Activated CD8-positive, alpha-beta memory T cell treated with anti-CD3 and anti-CD28 coated beads for 36 hours (primary cell): ENCODE data around the gene RILPL1. TPM values are rescaled to one million over a fixed set of nuclear protein-coding genes. Genes with fewer than 3 reads are reported as not detected.

Source experiments
- total RNA-seq, 2 experiments: library from RNA; stranded (reverse); gene quantifications; one replicate each; pipeline ENCODE4 v1.2.3, GENCODE V29; 2021

Gene RILPL1
- total RNA-seq, 2 experiments from 2014 or later: 3.7 TPM

Other genes with a start within 250 kb of the RILPL1 start
- 10 to 100 TPM; 55.9 to 58.6 TPM for gene SBNO1, start 168.9 kb downstream of the RILPL1 start, total RNA-seq
- gene KMT5A, start 149.6 kb downstream of the RILPL1 start, total RNA-seq: 10 to 100 TPM; 48.6 to 51.6 TPM
- gene RILPL2, start 97.0 kb downstream of the RILPL1 start, total RNA-seq: 10 to 100 TPM; 23.8 to 24.3 TPM
- 10 to 100 TPM; 22.2 to 23.7 TPM for gene SNRNP35, start 75.6 kb downstream of the RILPL1 start, total RNA-seq
- 100 to 1,000 TPM; 196 to 205 TPM for gene TMED2, start 50.8 kb upstream of the RILPL1 start, total RNA-seq
- 10 to 100 TPM; 58.0 to 58.3 TPM for gene DDX55, start 68.4 kb upstream of the RILPL1 start, total RNA-seq
- gene EIF2B1, start 100.0 kb upstream of the RILPL1 start, total RNA-seq: 10 to 100 TPM; 92.9 to 94.4 TPM
- gene GTF2H3, start 100.1 kb upstream of the RILPL1 start, total RNA-seq: 10 to 100 TPM; 77.4 to 81.9 TPM
- gene TCTN2, start 137.4 kb upstream of the RILPL1 start, total RNA-seq: 1 to 10 TPM; 4.0 to 5.1 TPM
- 100 to 1,000 TPM in 1 of 2 experiments, 10 to 100 TPM in 1; 91.3 to 101 TPM for gene ATP6V0A2, start 178.6 kb upstream of the RILPL1 start, total RNA-seq
- under 1 TPM; 0.06 to 0.15 TPM for gene DNAH10, start 228.6 kb upstream of the RILPL1 start, total RNA-seq